Measurements from ENCODE around the gene DDX10.

DNA sequence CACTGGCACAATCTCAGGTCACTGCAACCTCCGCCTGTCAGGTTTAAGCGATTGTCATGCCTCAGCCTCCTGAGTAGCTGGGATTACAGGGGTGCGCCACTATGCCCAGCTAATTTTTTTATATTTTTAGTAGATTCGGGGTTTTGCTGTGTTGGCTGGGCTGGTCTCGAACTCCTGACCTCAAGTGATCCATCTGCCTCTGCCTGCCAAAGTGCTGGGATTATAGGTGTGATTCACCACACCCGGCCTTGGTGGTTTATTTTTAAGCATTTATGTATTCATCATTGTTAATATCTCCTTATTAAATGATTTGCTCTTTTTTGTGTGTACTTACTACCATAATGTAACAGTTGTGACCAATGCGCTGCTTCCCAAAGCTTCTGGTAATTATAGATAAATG, 171.7 kb downstream of the DDX10 start:
- TF ChIP-seq, protein P1, sequence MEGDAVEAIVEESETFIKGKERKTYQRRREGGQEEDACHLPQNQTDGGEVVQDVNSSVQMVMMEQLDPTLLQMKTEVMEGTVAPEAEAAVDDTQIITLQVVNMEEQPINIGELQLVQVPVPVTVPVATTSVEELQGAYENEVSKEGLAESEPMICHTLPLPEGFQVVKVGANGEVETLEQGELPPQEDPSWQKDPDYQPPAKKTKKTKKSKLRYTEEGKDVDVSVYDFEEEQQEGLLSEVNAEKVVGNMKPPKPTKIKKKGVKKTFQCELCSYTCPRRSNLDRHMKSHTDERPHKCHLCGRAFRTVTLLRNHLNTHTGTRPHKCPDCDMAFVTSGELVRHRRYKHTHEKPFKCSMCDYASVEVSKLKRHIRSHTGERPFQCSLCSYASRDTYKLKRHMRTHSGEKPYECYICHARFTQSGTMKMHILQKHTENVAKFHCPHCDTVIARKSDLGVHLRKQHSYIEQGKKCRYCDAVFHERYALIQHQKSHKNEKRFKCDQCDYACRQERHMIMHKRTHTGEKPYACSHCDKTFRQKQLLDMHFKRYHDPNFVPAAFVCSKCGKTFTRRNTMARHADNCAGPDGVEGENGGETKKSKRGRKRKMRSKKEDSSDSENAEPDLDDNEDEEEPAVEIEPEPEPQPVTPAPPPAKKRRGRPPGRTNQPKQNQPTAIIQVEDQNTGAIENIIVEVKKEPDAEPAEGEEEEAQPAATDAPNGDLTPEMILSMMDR (IDR thresholded peaks at IDR 0.05) = no peak
- TF ChIP-seq POLR2A (IDR thresholded peaks at IDR 0.05) = no peak

All from esophagus squamous epithelium (tissue), 4 donors.